Muscle layer of duodenum (tissue), 2 donors: Measurements from ENCODE around the gene FSTL5.

Source experiments
- H3K27ac ChIP-seq: one replicate; pipeline ENCODE4 v1.7.0; 2013; ENCODE audit warnings: mild to moderate bottlenecking, low read length
- H3K27me3 ChIP-seq: one replicate; pipeline ENCODE4 v1.7.0; 2013; ENCODE audit warnings: low read depth, mild to moderate bottlenecking, control low read depth, low read length
- H3K36me3 ChIP-seq, 2 donors: one replicate each; pipeline ENCODE4 v1.7.0; 2013; ENCODE audit warnings: low read length in 2 of 2, control low read depth in 1 of 2, mild to moderate bottlenecking in 1 of 2; ENCODE audit not compliant: insufficient read depth in 2 of 2, control insufficient read depth in 1 of 2
- H3K4me1 ChIP-seq, 2 donors: one replicate each; pipeline ENCODE4 v1.7.0; 2013; ENCODE audit warnings: low read length in 2 of 2, mild to moderate bottlenecking in 2 of 2, control low read depth in 1 of 2, moderate library complexity in 1 of 2; ENCODE audit not compliant: insufficient read depth in 2 of 2, control insufficient read depth in 1 of 2
- H3K4me3 ChIP-seq, 2 donors: one replicate each; pipeline ENCODE4 v1.7.0; 2013; ENCODE audit warnings: low read length in 2 of 2, low read depth in 1 of 2, mild to moderate bottlenecking in 1 of 2
- H3K9me3 ChIP-seq, 2 donors: one replicate each; pipeline ENCODE4 v1.7.0; 2013; ENCODE audit warnings: low read length in 2 of 2, control low read depth in 1 of 2, mild to moderate bottlenecking in 1 of 2; ENCODE audit not compliant: control insufficient read depth in 1 of 2
- donor health status: healthy.

The FSTL5 gene

GRCh38 chr4:161505141-161505540 lies 658.7 kb downstream of the FSTL5 start:
- H3K36me3 ChIP-seq, result no peaks in the 10 kb centered on the region

GRCh38 chr4:161498155-161498554 lies 665.6 kb downstream of the FSTL5 start:
- Histone ChIP-seq H3K36me3 (no peaks in the 10 kb centered on the region), H3K9me3 (no peaks in the 10 kb centered on the region), H3K4me3 (no peak overlapping the region), H3K27me3 (no peaks in the 10 kb centered on the region), H3K4me1 (no peaks in the 10 kb centered on the region), H3K27ac (no peak overlapping the region)

More at GRCh38 chr4:161505141-161505540, 658.7 kb downstream of the FSTL5 start:
- Histone ChIP-seq H3K4me1 (no peaks in the 10 kb centered on the region), H3K4me3 (no peak overlapping the region), H3K9me3 (no peaks in the 10 kb centered on the region), H3K27ac (no peak overlapping the region), H3K27me3 (no peaks in the 10 kb centered on the region)

DNA sequence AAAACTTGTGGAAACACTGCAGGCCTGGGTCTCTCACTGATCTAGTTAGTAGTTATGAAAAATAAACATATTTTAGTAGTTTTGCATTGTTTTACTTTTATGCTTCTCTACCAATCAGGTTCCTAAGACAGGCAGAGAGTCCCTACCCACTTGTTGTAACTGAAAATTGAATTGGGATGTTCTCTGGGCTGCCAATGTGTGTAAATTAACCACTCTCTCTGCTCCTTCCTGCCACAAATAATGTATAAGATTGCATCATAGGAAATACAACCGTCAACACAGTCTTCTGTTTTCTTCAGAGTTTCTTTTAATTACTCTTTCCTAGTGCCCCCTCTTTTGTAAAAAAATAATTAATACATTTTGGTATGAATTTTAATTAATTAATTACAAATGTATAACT lies 677.3 kb downstream of the FSTL5 start:
- no peaks in the 10 kb centered on the region for H3K9me3 ChIP-seq
- H3K36me3 ChIP-seq, result no peaks in the 10 kb centered on the region
- no peak overlapping the region for H3K4me3 ChIP-seq
- no peaks in the 10 kb centered on the region for H3K4me1 ChIP-seq
- no peaks in the 10 kb centered on the region for H3K27me3 ChIP-seq
- H3K27ac ChIP-seq, result no peak overlapping the region

DNA sequence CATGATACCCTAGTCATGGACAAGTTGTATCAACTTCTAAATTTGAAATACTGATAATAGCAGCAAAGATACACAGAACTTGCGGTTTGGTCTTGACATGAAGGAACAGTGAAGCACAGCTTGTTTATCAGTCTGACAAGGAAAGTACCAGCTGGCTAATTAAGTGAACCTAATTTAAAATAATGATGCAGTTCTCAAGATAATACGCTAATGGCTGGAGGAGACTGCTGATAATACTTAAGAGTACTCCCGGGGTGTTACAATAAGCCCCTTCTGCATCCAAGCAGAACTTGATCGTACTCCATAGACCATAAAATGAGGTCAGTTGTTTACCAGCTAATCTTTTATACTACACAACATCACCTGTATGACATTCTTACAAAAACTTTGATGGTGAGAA lies 697.5 kb downstream of the FSTL5 start:
- H3K36me3 ChIP-seq, result no peaks in the 10 kb centered on the region
- H3K4me3 ChIP-seq, result no peak overlapping the region
- H3K4me1 ChIP-seq, result no peaks in the 10 kb centered on the region
- H3K9me3 ChIP-seq, result no peaks in the 10 kb centered on the region
- H3K27ac ChIP-seq, result no peak overlapping the region
- no peaks in the 10 kb centered on the region for H3K27me3 ChIP-seq

- Histone ChIP-seq H3K27me3 (no peaks in the 10 kb centered on the region), H3K4me3 (no peak overlapping the region), H3K27ac (no peak overlapping the region), H3K4me1 (no peaks in the 10 kb centered on the region), H3K9me3 (no peaks in the 10 kb centered on the region), H3K36me3 (no peaks in the 10 kb centered on the region)
Observed at GRCh38 chr4:161463436-161463835, 700.4 kb downstream of the FSTL5 start.

DNA sequence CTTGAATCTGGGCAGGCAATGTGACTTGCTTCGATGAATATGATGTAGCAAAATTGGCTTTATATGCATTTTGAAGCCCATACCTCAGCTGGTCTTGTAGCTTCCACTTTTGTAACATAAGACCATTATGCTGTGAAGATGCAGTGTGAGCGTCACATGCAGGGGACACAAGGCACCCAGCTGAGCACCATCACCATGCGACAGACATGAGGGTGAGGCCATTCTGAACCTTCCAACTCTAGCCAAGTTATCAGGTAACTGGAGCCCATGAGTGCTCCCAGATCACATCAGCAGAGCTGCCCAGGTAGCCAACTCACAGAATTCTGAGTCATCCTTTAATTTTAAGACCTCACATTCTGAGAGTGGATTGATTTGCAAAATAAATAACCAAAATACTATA lies 705.9 kb downstream of the FSTL5 start:
- Histone ChIP-seq H3K27ac (no peak overlapping the region), H3K4me1 (no peaks in the 10 kb centered on the region), H3K4me3 (no peak overlapping the region), H3K9me3 (no peaks in the 10 kb centered on the region), H3K36me3 (no peaks in the 10 kb centered on the region), H3K27me3 (no peaks in the 10 kb centered on the region)

DNA sequence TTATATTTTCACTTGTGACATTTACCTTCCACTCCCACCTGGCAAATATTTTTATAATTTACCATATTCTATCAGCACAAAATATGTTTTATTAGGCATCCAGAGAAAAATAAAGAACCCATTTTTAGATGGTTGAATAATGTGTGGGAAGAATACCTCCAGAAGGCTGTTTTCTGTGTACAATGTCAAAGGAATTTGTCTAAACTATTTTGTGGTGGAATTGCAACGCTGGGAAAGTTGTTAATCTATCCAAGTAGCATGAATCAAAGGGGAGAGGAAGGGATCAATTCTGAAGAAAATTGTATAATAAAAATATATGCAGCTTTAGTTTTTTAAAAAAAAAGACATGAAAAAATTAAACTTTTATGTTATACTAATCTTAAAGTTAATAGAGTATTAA lies 706.5 kb downstream of the FSTL5 start:
- no peak overlapping the region for H3K27ac ChIP-seq
- no peaks in the 10 kb centered on the region for H3K36me3 ChIP-seq
- no peaks in the 10 kb centered on the region for H3K4me1 ChIP-seq
- no peaks in the 10 kb centered on the region for H3K27me3 ChIP-seq
- no peak overlapping the region for H3K4me3 ChIP-seq
- H3K9me3 ChIP-seq, result no peaks in the 10 kb centered on the region

GRCh38 chr4:161454860-161455259 lies 708.9 kb downstream of the FSTL5 start:
- Histone ChIP-seq H3K4me1 (no peaks in the 10 kb centered on the region), H3K36me3 (no peaks in the 10 kb centered on the region), H3K27ac (no peak overlapping the region), H3K9me3 (no peaks in the 10 kb centered on the region), H3K27me3 (no peaks in the 10 kb centered on the region), H3K4me3 (no peak overlapping the region)

DNA sequence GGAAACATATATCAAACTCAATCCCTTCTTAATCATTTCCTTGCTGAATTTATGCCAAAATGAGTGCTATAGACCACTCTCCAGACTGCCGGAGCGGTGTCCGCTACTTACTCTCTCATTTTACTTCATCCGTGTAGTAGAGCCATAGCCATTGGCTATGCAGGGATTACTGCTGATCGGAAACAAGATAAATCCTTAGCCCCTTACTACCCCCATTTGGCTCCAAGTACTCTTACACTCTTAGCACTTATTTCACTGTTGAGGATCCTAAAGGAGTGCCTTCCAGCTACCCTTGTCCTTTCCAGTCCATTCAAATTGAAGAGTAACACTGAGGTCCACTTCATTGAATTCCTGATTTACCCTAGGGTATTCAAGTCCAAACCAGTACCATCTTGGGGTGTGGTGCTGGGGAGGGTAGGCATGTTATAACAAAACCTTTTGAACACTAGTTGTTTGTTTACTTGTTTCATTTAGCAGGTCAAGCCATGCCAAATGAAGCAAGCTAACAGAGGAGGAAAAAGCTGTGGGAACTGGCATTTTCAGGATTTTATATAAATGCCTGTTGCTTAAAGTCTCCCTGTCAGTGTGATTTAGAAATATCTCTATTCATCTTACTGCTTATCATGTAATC lies 715.1 kb downstream of the FSTL5 start:
- H3K9me3 ChIP-seq, result no peaks in the 10 kb centered on the region
- H3K4me3 ChIP-seq, result no peak overlapping the region
- no peaks in the 10 kb centered on the region for H3K36me3 ChIP-seq
- no peak overlapping the region for H3K27ac ChIP-seq
- no peaks in the 10 kb centered on the region for H3K4me1 ChIP-seq
- no peaks in the 10 kb centered on the region for H3K27me3 ChIP-seq

- Histone ChIP-seq H3K27ac (no peak overlapping the region), H3K36me3 (no peaks in the 10 kb centered on the region), H3K9me3 (no peaks in the 10 kb centered on the region), H3K4me3 (no peak overlapping the region), H3K27me3 (no peaks in the 10 kb centered on the region), H3K4me1 (no peaks in the 10 kb centered on the region)
Observed at GRCh38 chr4:161444626-161445025, 719.2 kb downstream of the FSTL5 start.

DNA sequence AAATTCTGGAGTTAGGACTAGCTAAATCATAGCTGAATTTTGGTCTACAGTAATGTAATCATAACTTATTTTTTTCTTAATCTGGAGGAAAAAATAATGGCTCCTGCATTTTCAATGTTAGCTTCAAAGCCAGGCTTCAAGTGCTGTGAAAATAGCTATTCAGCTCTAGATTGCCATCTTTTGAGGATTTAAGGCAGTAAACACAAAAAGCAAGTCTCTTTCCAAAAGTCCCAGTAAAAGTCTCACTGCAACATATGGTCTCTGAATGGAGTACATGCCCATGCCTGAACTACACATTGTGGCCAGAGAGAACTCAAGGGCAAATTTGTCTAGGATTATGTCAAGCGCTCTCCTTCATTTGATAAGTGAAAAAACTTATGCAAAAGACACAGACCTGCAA lies 720.9 kb downstream of the FSTL5 start:
- Histone ChIP-seq H3K36me3 (no peaks in the 10 kb centered on the region), H3K9me3 (no peaks in the 10 kb centered on the region), H3K27me3 (no peaks in the 10 kb centered on the region), H3K4me3 (no peak overlapping the region), H3K4me1 (no peaks in the 10 kb centered on the region), H3K27ac (no peak overlapping the region)

DNA sequence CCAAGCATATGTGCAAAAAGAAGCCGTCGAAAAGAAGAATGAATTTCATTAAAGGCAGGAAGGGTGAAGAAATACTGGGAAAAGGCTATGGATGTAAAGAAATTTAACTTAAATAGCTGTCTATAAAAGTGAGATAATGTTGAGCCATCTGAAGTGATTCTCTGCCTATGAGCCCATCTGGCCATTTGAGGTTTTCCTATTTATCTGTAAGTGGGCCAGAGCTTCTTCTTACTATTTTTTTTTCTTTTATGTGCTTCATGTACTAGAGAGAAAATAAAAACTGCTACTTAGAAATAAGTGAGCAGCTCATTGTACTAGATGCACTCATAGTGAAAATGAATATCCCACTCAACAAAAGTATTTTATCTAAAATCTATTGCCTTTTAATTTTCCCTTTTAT lies 725.7 kb downstream of the FSTL5 start:
- Histone ChIP-seq H3K36me3 (no peaks in the 10 kb centered on the region), H3K9me3 (no peaks in the 10 kb centered on the region), H3K4me1 (no peaks in the 10 kb centered on the region), H3K4me3 (no peak overlapping the region), H3K27ac (no peak overlapping the region), H3K27me3 (no peaks in the 10 kb centered on the region)
